ENCODE measurements around the gene IL31. TPM values are rescaled to one million over a fixed set of nuclear protein-coding genes. Genes with fewer than 3 reads are reported as not detected.

Gene IL31
- total RNA-seq, 1 donor from 2014 or later: not detected

DNA sequence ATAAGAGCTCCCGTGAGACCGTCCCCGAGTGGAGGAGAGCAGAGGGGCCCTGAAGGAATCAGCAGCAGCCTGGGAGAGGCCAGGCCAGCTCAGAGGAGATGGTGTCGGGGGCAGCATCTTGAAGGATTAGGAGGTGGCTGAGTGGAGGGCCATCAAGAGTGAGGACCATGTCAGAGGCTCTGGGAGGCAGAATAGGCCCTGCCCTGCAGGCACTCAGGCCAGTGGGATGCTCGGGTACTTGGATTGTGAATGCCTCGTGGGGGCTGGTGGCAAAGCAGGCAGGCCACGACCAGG is 47.7 kb downstream of the IL31 start:
- TF ChIP-seq, protein P1, sequence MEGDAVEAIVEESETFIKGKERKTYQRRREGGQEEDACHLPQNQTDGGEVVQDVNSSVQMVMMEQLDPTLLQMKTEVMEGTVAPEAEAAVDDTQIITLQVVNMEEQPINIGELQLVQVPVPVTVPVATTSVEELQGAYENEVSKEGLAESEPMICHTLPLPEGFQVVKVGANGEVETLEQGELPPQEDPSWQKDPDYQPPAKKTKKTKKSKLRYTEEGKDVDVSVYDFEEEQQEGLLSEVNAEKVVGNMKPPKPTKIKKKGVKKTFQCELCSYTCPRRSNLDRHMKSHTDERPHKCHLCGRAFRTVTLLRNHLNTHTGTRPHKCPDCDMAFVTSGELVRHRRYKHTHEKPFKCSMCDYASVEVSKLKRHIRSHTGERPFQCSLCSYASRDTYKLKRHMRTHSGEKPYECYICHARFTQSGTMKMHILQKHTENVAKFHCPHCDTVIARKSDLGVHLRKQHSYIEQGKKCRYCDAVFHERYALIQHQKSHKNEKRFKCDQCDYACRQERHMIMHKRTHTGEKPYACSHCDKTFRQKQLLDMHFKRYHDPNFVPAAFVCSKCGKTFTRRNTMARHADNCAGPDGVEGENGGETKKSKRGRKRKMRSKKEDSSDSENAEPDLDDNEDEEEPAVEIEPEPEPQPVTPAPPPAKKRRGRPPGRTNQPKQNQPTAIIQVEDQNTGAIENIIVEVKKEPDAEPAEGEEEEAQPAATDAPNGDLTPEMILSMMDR (conservative IDR thresholded peaks at IDR 0.05; ENCODE audit: low read depth, low read length): no peak
- no peak for DNase-seq (ENCODE audit: low read depth)
- no peak overlapping the region for H3K4me3 ChIP-seq (ENCODE audit: low read depth, low read length)

DNA sequence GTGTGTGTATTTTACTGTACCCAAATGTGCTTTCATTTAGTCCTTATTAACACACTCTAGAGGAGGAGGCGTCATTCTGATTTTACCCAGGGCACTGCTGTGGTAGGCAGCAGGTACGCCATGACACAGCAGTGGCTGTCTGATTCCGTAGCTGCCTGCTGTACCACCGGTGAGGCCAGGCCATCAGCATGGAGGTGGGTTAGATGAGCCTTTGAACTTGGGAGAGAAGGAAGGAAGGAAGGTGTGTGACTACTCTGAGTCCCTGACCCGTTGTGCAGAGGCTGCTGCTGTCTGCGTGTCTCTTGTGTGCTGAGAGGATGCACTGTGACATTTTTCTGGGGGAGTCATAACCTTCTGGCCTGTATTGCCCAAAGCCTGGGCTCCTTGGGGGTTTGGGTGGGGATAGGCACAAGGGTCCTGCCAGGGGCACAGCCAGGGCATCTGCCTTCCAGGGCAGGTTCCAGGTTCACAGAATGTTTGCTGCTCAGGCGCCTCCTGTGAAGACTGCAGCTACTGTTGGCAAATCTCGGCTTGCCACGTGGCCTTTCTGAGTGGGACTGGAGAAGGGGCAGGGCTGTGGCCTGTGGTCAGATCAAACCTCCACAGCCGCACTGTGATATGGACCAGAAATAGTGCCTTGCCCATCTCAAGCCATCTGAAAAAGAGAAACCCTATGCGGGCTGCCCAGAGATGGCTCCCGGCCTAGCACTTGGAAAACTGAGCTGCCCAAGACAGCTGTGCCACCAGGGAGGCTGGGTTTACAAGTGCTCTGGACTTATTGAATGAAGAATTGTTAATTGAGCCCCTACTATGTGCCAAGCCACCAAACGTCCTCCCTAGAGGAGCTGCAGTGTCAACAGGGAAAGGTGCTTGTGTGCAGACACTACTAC is 48.3 kb downstream of the IL31 start:
- H3K4me3 ChIP-seq (ENCODE audit: low read depth, low read length): no peak overlapping the region
- TF ChIP-seq, protein P1 (conservative IDR thresholded peaks at IDR 0.05; ENCODE audit: low read depth, low read length): no peak
- no peak for DNase-seq (ENCODE audit: low read depth)

DNA sequence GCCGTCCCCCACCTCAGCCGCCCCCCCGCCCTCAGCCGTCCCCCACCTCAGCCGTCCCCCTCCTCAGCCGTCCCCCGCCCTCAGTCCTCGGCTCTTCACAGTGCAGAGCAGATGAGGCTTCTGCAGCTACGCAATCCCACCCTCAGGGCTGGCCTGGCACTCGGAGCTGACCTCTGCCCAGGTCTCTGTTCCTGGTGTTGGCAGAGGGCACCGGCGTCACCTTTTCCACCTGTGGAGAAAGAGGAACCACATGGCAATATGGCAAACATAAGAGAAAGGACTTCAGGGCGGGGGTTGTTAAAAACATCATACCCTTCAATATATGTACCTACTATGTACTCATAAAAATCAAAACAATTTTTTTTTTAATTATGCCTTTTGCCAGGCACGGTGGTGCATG is 49.7 kb downstream of the IL31 start:
- H3K4me3 ChIP-seq (ENCODE audit: low read depth, low read length): no peak overlapping the region
- DNase-seq (ENCODE audit: low read depth): no peak
- TF ChIP-seq, protein P1 (conservative IDR thresholded peaks at IDR 0.05; ENCODE audit: low read depth, low read length): no peak

DNA sequence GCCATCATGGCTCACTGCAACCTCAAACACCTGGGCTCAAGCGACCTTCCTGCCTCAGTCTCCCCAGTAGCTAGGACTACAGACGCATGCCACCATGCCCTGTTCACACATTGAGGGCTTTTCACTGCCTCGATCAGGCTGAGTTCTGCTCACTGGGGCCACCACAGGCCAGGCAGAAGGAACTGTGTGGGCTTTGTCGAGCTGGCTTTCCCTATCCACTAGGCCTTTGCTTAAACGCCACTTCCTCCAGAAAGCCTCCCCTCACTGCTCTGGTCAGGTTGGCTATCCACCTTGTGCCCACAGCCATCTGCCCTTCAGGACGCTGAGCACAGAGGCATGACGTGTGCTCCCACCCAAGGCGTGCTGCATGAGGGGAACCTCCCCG is 50.3 kb downstream of the IL31 start:
- no peak overlapping the region for H3K4me3 ChIP-seq (ENCODE audit: low read depth, low read length)
- TF ChIP-seq, protein P1 (conservative IDR thresholded peaks at IDR 0.05; ENCODE audit: low read depth, low read length): no peak
- DNase-seq (ENCODE audit: low read depth): no peak

DNA sequence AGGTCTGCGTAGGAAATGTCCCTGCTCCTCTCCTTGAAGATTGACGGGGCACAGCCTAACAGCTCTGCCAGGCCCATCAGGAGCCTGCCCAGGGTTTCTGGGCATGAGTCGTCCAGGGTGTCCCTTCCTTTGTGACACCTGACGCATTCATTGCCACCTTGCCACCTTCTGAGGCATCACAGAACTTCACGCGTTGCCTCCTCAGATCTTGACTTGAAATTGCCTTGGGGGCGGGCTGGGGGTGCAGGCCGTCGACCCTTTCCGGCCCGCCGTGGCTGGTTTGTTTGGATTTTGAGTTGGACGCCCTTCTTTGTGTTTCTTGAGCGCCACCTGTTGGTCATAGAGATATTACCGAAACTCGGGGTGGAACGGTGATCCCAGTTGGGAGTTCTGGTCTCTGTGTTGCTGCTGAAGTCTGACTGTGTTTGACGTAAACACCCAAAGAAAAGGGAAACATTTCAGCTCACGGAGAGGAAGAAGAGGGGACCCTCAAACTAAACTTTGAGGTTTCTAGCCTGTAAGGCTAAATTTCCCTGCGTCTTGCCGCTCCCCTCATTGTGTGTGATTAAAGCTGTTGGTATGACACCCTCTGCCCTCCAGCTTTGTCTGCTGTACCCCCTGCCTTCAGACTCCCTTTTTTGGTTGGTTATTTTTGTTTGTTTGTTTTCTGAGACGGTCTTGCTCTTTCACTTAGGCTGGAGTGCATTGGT is 50.8 kb downstream of the IL31 start:
- no peak for DNase-seq (ENCODE audit: low read depth)
- TF ChIP-seq, protein P1 (conservative IDR thresholded peaks at IDR 0.05; ENCODE audit: low read depth, low read length): peak; percentile 74
- no peak overlapping the region for H3K4me3 ChIP-seq (ENCODE audit: low read depth, low read length)

Other genes with a start within 250 kb of the IL31 start
- 12.4 and 15.3 TPM in 2 replicates for gene BCL7A, start 152.3 kb downstream of the IL31 start, total RNA-seq
- gene MLXIP, start 95.5 kb downstream of the IL31 start, total RNA-seq: 17.5 and 18.5 TPM in 2 replicates
- 2.5 TPM in 1 of 2 replicates, not detected in the other for gene LRRC43, start 8.9 kb upstream of the IL31 start, total RNA-seq
- 0.58 and 1.4 TPM in 2 replicates for gene B3GNT4, start 29.5 kb upstream of the IL31 start, total RNA-seq
- 92.6 and 123 TPM in 2 replicates for gene DIABLO, start 51.8 kb upstream of the IL31 start, total RNA-seq
- 15.1 and 23.4 TPM in 2 replicates for gene VPS33A, start 92.3 kb upstream of the IL31 start, total RNA-seq
- 38.3 and 49.6 TPM in 2 replicates for gene CLIP1, start 248.4 kb upstream of the IL31 start, total RNA-seq